ENCODE data around the gene NECTIN1.

DNA sequence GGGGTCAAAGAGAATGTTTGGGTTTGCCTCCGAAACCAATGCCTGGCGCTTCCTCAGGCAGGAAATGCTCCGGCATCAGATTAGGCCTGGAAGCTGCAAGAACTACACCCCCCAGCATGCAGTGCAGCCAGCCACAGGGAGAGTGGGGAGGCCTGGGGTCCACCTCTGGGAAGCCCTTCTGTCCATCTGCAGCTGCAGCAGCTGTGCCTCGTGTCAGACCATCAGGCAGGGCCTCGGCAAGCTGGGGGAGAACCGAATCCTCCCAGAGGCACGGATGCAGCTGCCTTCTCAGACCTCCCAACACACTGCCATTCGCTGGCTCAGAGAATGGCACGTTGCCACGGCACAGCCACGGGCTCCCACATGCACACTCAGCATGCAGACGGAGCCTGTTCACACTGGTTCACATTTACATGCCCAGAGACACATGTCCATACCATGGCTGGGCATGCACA lies 57.4 kb downstream of the NECTIN1 start:
- TF ChIP-seq, protein P1, sequence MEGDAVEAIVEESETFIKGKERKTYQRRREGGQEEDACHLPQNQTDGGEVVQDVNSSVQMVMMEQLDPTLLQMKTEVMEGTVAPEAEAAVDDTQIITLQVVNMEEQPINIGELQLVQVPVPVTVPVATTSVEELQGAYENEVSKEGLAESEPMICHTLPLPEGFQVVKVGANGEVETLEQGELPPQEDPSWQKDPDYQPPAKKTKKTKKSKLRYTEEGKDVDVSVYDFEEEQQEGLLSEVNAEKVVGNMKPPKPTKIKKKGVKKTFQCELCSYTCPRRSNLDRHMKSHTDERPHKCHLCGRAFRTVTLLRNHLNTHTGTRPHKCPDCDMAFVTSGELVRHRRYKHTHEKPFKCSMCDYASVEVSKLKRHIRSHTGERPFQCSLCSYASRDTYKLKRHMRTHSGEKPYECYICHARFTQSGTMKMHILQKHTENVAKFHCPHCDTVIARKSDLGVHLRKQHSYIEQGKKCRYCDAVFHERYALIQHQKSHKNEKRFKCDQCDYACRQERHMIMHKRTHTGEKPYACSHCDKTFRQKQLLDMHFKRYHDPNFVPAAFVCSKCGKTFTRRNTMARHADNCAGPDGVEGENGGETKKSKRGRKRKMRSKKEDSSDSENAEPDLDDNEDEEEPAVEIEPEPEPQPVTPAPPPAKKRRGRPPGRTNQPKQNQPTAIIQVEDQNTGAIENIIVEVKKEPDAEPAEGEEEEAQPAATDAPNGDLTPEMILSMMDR (IDR thresholded peaks at IDR 0.05; ENCODE audit: insufficient read depth, low read length, poor library complexity, severe bottlenecking), result no peak
- no peak for TF ChIP-seq EZH2phosphoT487 (conservative IDR thresholded peaks at IDR 0.05; ENCODE audit: low read length)
